Spleen (tissue), 7 donors: ENCODE results near the gene CCDC86.

ENCODE experiments used
- CTCF ChIP-seq, 11 experiments: fragments of 200-600 bp in 7 of 11; fragments of 450-650 bp in 4 of 11; sonication (generic) in 4 of 11; IDR thresholded peaks in 8 of 11; conservative IDR thresholded peaks in 3 of 11; 1 replicate in 7 of 11; 2 replicates in 4 of 11; pipeline versions ENCODE4 v1.4.0 to v1.8.0; 2016 to 2021; ENCODE audit warnings: antibody characterized with exemption in 11 of 11, inconsistent platforms in 4 of 11, mild to moderate bottlenecking in 1 of 11
- POLR2A ChIP-seq, 3 donors: fragments of 450-650 bp; IDR thresholded peaks; one replicate each; pipeline ENCODE4 v1.5.1; 2017; ENCODE audit warnings: antibody characterized with exemption in 3 of 3, mild to moderate bottlenecking in 1 of 3
- donor health status: DM: no; HTN: no; CAD: no; lungs with moderate emphysema.
- donor health status: DM: no; HTN: no; CAD: no.
- donor health status: DM: no; HTN: no; CAD: no.

GRCh38 chr11:60838132-60838531 lies 3.8 kb upstream of the CCDC86 start:
- TF ChIP-seq CTCF (IDR thresholded peaks at IDR 0.05 in 8 of 11, conservative IDR thresholded peaks at IDR 0.05 in 3 of 11) = no peak
- no peak for TF ChIP-seq POLR2A (IDR thresholded peaks at IDR 0.05)
